ENCODE data around the gene IL13. TPM values are rescaled to one million over a fixed set of nuclear protein-coding genes. Genes with fewer than 3 reads are reported as not detected.
"Not testable (repeated sequence)": the region's sequence is repeated elsewhere in the genome, so short reads cannot be mapped to it uniquely, and the experiment has no call there.

IL13 gene
- total and polyA plus RNA-seq, 5 donors from 2014 or later = 0.84 TPM; not detected in 4

DNA sequence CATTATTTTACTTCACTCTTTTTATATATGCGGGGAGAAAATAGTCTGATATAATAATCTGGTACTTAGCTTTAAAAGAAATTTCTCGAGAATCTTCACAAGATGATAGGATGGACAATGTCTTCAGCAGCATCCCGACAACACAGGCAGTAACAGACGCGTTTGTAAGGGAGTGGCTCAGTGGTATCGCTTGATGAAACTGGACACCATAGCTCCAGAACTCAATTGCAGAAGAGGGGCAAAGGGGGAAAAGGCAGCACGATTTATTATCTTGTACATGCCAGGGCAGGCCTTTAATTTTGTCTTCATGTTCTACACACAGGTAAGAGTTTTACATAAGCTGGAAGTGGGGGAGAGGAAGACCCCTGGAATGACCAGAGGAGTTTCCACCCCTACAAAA, 31.5 kb downstream of the IL13 start:
- Histone ChIP-seq H3K4me1 (ENCODE audit: control insufficient read depth, insufficient read depth, low read length, poor library complexity, severe bottlenecking) (peaks cover 17% of the 10 kb centered on the region), H3K36me3 (ENCODE audit: control insufficient read depth, insufficient read depth, low read length) (no peaks in the 10 kb centered on the region), H3K9me3 (ENCODE audit: control insufficient read depth in 2 of 2, low read length in 2 of 2) (no peaks in the 10 kb centered on the region), H3K4me3 (ENCODE audit: low read depth, low read length) (no peak overlapping the region), H3K27me3 (ENCODE audit: control insufficient read depth, insufficient read depth, low read length) (no peaks in the 10 kb centered on the region), H3K27ac (ENCODE audit: insufficient read depth, low read length, poor library complexity, severe bottlenecking) (no peak overlapping the region)
- Mint-ChIP-seq H3K36me3 (peaks cover 17% of the 10 kb centered on the region), H3K4me1 (peaks cover 17 to 21% (median 19%) of the 10 kb centered on the region in 4 donors), H3K27me3 (no peaks in the 10 kb centered on the region), H3K9me3 (peaks cover 0 to 2% (median 0%) of the 10 kb centered on the region in 7 donors), H3K27ac (peak overlapping the region in 1 of 3 donors; percentile 18), H3K4me3 (no peak overlapping the region)
- no peak for ATAC-seq (ENCODE audit: low read depth in 2 of 2)
- no peak for DNase-seq

DNA sequence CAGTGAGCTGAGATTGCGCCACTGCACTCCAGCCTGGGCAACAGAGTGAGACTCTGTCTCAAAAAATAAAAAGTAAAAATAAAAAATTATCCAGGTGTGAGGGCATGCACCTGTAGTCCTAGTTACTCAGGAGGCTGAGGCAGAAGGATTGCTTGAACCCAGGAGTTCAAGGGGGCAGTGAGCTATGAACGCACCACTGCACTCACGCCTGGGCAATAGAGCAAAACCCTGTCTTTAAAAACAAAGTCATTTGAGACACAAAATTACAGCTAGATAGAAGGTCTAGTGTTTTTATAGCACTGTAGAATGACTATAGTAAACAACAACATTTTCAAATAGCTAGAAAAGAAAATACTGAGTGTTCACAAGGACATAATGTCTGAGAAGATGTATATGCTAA, 32.2 kb downstream of the IL13 start:
- ATAC-seq (ENCODE audit: low read depth in 2 of 2) (no peak), DNase-seq (no peak)
- Mint-ChIP-seq H3K4me3 (no peak overlapping the region), H3K36me3 (peaks cover 20% of the 10 kb centered on the region), H3K27me3 (no peaks in the 10 kb centered on the region), H3K4me1 (peaks cover 17 to 21% (median 19%) of the 10 kb centered on the region in 4 donors), H3K9me3 (peaks cover 0 to 2% (median 0%) of the 10 kb centered on the region in 7 donors), H3K27ac (no peak overlapping the region)
- H3K36me3 ChIP-seq (ENCODE audit: control insufficient read depth, insufficient read depth, low read length) = no peaks in the 10 kb centered on the region
- no peaks in the 10 kb centered on the region for H3K27me3 ChIP-seq (ENCODE audit: control insufficient read depth, insufficient read depth, low read length)
- no peak overlapping the region for H3K27ac ChIP-seq (ENCODE audit: insufficient read depth, low read length, poor library complexity, severe bottlenecking)
- peaks cover 17% of the 10 kb centered on the region for H3K4me1 ChIP-seq (ENCODE audit: control insufficient read depth, insufficient read depth, low read length, poor library complexity, severe bottlenecking)
- H3K4me3 ChIP-seq (ENCODE audit: low read depth, low read length) = no peak overlapping the region
- no peaks in the 10 kb centered on the region for H3K9me3 ChIP-seq (ENCODE audit: control insufficient read depth in 2 of 2, low read length in 2 of 2)

DNA sequence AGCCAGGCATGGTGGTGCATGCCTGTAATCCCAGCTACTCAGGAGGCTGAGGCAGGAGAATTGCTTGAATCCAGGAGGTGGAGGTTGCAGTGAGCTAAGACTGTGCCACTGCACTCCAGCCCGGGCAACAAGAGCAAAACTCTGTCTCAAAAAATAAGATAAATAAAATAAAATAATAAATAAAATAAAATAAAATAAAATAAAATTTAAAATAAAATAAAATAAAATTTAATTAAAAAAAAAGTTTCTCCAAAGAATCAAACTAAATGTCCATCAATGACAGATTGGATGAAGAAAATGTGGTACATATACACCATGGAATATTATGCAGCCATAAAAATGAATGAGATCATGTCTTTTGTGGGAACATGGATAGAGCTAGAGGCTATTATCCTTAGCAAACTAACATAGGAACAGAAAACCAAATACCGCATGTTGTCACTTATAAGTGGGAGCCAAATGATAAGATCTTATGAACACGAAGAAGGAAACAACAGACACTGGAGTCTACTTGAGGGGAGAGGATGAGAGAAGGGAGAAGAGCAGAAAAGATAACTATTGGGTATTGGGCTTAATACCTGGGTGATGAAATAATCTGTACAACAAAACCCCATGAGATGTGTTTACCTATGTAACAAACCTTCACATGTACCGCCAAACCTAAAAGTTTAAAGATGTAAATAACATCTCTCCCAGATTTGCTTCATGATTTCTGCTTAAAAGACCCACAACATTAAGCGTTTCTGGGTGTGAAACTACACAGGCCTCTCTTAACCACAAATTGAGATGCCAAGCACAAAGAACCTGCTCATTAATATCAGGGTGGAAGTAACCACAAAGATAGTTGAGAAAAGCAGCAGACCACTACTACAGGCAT, 34.0 kb downstream of the IL13 start:
- H3K9me3 Mint-ChIP-seq; H3K27me3 ChIP-seq (ENCODE audit: control insufficient read depth, insufficient read depth, low read length); ATAC-seq (ENCODE audit: low read depth in 2 of 2); H3K4me3 ChIP-seq (ENCODE audit: low read depth, low read length); H3K9me3 ChIP-seq (ENCODE audit: control insufficient read depth in 2 of 2, low read length in 2 of 2); H3K27ac ChIP-seq (ENCODE audit: insufficient read depth, low read length, poor library complexity, severe bottlenecking); H3K4me3 Mint-ChIP-seq; H3K27me3 Mint-ChIP-seq: not testable (repeated sequence)
- Histone ChIP-seq H3K36me3 (ENCODE audit: control insufficient read depth, insufficient read depth, low read length) (peaks cover 14% of the 10 kb centered on the region), H3K4me1 (ENCODE audit: control insufficient read depth, insufficient read depth, low read length, poor library complexity, severe bottlenecking) (peaks cover 17% of the 10 kb centered on the region)
- H3K4me1 Mint-ChIP-seq = peaks cover 15 to 19% (median 16%) of the 10 kb centered on the region in 4 donors
- peak overlapping the region in 1 of 3 donors; percentile 69 for H3K27ac Mint-ChIP-seq
- peak in 1 of 3 donors; percentile 26 for DNase-seq
- H3K36me3 Mint-ChIP-seq = peaks cover 27% of the 10 kb centered on the region

DNA sequence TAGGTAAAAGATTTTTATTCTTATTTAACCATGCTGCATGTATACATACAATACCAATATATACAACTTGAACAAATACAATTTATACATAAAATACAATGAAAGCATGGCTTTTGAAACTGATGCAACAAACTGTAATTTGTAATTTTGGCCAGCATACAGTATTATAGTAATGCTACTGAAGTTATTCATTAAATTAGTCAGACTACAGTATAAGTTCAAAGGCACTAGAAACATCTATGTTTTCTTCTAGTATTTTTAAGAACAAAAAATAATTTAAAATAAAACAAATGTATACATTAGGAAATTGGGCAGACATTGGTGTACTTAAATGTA, 34.6 kb downstream of the IL13 start:
- peaks cover 17% of the 10 kb centered on the region for H3K4me1 ChIP-seq (ENCODE audit: control insufficient read depth, insufficient read depth, low read length, poor library complexity, severe bottlenecking)
- ATAC-seq (ENCODE audit: low read depth in 2 of 2) (no peak), DNase-seq (no peak)
- no peaks in the 10 kb centered on the region for H3K27me3 ChIP-seq (ENCODE audit: control insufficient read depth, insufficient read depth, low read length)
- peaks cover 16% of the 10 kb centered on the region for H3K36me3 ChIP-seq (ENCODE audit: control insufficient read depth, insufficient read depth, low read length)
- Mint-ChIP-seq H3K36me3 (peaks cover 29% of the 10 kb centered on the region), H3K4me3 (no peak overlapping the region), H3K27me3 (no peaks in the 10 kb centered on the region), H3K27ac (no peak overlapping the region), H3K9me3 (peaks cover 0 to 2% (median 0%) of the 10 kb centered on the region in 7 donors), H3K4me1 (peaks cover 15 to 19% (median 16%) of the 10 kb centered on the region in 4 donors)
- no peaks in the 10 kb centered on the region for H3K9me3 ChIP-seq (ENCODE audit: control insufficient read depth in 2 of 2, low read length in 2 of 2)
- no peak overlapping the region for H3K27ac ChIP-seq (ENCODE audit: insufficient read depth, low read length, poor library complexity, severe bottlenecking)
- no peak overlapping the region for H3K4me3 ChIP-seq (ENCODE audit: low read depth, low read length)

DNA sequence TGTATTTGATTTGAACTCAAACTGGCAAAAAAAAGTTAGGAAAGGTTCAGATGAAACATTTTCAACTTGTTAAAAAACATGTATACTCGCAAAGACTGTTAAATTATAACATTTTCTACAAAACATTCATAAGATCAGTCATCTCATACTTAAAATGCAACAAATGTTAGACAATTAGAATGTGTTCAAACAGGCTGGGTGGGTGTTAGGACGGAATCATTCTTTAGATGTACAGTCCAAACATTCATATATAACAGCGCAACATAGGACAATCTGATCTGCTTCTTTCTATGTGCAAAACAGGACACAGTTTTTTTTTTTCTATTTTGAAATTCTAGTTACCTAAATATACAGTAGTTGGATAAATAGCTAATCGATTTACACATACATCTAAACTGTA, 38.0 kb downstream of the IL13 start:
- no peak overlapping the region for H3K4me3 Mint-ChIP-seq
- peaks cover 43% of the 10 kb centered on the region for H3K36me3 Mint-ChIP-seq
- Histone ChIP-seq H3K27me3 (ENCODE audit: control insufficient read depth, insufficient read depth, low read length) (no peaks in the 10 kb centered on the region), H3K9me3 (ENCODE audit: control insufficient read depth in 2 of 2, low read length in 2 of 2) (no peaks in the 10 kb centered on the region), H3K27ac (ENCODE audit: insufficient read depth, low read length, poor library complexity, severe bottlenecking) (no peak overlapping the region), H3K4me3 (ENCODE audit: low read depth, low read length) (no peak overlapping the region), H3K4me1 (ENCODE audit: control insufficient read depth, insufficient read depth, low read length, poor library complexity, severe bottlenecking) (no peaks in the 10 kb centered on the region), H3K36me3 (ENCODE audit: control insufficient read depth, insufficient read depth, low read length) (peaks cover 40% of the 10 kb centered on the region)
- H3K27ac Mint-ChIP-seq = no peak overlapping the region
- no peak for DNase-seq
- no peaks in the 10 kb centered on the region for H3K27me3 Mint-ChIP-seq
- H3K4me1 Mint-ChIP-seq = peaks cover 0 to 7% (median 3%) of the 10 kb centered on the region in 4 donors
- no peak for ATAC-seq (ENCODE audit: low read depth in 2 of 2)
- H3K9me3 Mint-ChIP-seq = peaks cover 0 to 2% (median 0%) of the 10 kb centered on the region in 7 donors

DNA sequence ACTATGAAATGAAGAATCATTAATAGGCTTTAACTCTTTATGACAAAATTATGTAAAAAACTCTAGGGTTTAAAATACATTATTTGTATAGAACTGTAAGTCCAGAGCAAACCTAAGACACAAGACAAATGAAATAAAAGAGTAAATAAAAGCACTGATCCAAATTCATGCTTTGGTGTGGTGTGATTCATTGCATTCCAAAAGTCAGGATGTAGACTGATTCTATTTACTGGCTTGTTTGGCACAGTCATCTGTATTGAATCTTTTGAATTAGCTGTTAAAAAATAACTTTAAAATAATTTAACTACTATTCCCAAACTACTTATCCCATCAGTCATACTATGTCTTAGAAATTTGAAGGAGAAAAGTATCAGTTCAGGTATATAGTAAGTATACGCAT, 46.9 kb downstream of the IL13 start:
- no peaks in the 10 kb centered on the region for H3K9me3 Mint-ChIP-seq
- H3K36me3 Mint-ChIP-seq = peaks cover 43% of the 10 kb centered on the region
- DNase-seq (no peak), ATAC-seq (ENCODE audit: low read depth in 2 of 2) (no peak)
- Histone ChIP-seq H3K27me3 (ENCODE audit: control insufficient read depth, insufficient read depth, low read length) (no peaks in the 10 kb centered on the region), H3K36me3 (ENCODE audit: control insufficient read depth, insufficient read depth, low read length) (peaks cover 26% of the 10 kb centered on the region), H3K4me1 (ENCODE audit: control insufficient read depth, insufficient read depth, low read length, poor library complexity, severe bottlenecking) (no peaks in the 10 kb centered on the region), H3K4me3 (ENCODE audit: low read depth, low read length) (no peak overlapping the region), H3K9me3 (ENCODE audit: control insufficient read depth in 2 of 2, low read length in 2 of 2) (no peaks in the 10 kb centered on the region), H3K27ac (ENCODE audit: insufficient read depth, low read length, poor library complexity, severe bottlenecking) (no peak overlapping the region)
- H3K4me3 Mint-ChIP-seq = no peak overlapping the region
- H3K27me3 Mint-ChIP-seq = no peaks in the 10 kb centered on the region
- H3K4me1 Mint-ChIP-seq = peaks cover 0 to 2% (median 0%) of the 10 kb centered on the region in 4 donors
- no peak overlapping the region for H3K27ac Mint-ChIP-seq

DNA sequence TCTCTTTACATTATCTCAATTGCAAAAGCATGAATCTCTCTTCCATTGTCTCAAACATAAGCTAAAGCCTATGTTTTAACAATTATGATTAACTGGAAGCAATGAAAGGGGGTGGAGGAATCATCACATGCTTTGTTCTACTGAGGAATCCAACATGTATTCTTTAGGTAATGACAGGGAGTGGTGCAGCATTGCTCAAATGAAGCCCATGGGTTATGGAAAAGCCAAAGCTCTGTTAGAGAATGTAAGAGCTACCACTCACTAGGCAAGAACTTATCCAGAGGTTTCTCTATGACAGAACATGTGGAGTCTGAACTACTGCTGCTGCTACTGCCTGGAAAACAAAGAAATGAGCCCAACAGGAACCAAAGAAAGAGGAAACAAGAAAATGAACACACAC, 50.7 kb downstream of the IL13 start:
- Histone ChIP-seq H3K9me3 (ENCODE audit: control insufficient read depth in 2 of 2, low read length in 2 of 2) (no peaks in the 10 kb centered on the region), H3K27ac (ENCODE audit: insufficient read depth, low read length, poor library complexity, severe bottlenecking) (no peak overlapping the region), H3K4me1 (ENCODE audit: control insufficient read depth, insufficient read depth, low read length, poor library complexity, severe bottlenecking) (no peaks in the 10 kb centered on the region), H3K27me3 (ENCODE audit: control insufficient read depth, insufficient read depth, low read length) (no peaks in the 10 kb centered on the region), H3K36me3 (ENCODE audit: control insufficient read depth, insufficient read depth, low read length) (no peaks in the 10 kb centered on the region), H3K4me3 (ENCODE audit: low read depth, low read length) (no peak overlapping the region)
- Mint-ChIP-seq H3K36me3 (peaks cover 27% of the 10 kb centered on the region), H3K4me1 (no peaks in the 10 kb centered on the region), H3K27me3 (no peaks in the 10 kb centered on the region), H3K9me3 (no peaks in the 10 kb centered on the region), H3K4me3 (no peak overlapping the region), H3K27ac (no peak overlapping the region)
- ATAC-seq (ENCODE audit: low read depth in 2 of 2) (no peak), DNase-seq (no peak)
